K562 (cell line): ENCODE measurements around the gene C2. TPM values are rescaled to one million over a fixed set of nuclear protein-coding genes. Genes with fewer than 3 reads are reported as not detected.
A peak's percentile ranks its signal among the peaks of the same experiment; 100 is the strongest.

Source experiments
- ATAC-seq: fragments of 200-7000 bp; cut with Tn5 transposase; 3 replicates; pipeline ENCODE4 v1.9.1; 2020; ENCODE audit warnings: moderate library complexity
- BruUV-seq: library from RNA; stranded (reverse); fragments of 400-500 nt; replicated peaks from 2 replicates; lab custom pipeline; 2021; lab: Mats Ljungman, UMichigan
- CTCF ChIA-PET: fragments of 300-600 bp; formaldehyde crosslinking; extraction: SDS; loops from one replicate; lab custom pipeline; 2021; ENCODE audit warnings: low intra/inter-chr PET ratio; lab: Yijun Ruan, JAX
- POLR2A ChIA-PET: fragments of 300-600, 350-650 bp; sonication (Branson Sonifier 250); formaldehyde crosslinking; extraction: SDS; loops from one replicate; lab custom pipeline; 2021; ENCODE audit warnings: antibody characterized with exemption, inconsistent platforms; lab: Yijun Ruan, JAX
- DNase-seq, 4 experiments: peaks; one replicate each; pipeline versions ENCODE4 v3.0.0 to v3.0.0-alpha.2; 2011 to 2018; ENCODE audit warnings: low spot score in 3 of 4, mixed read lengths in 3 of 4; ENCODE audit errors: extremely low read depth in 1 of 4
- FAIRE-seq: peaks from 2 replicates; lab custom pipeline; 2011; peaks lifted over from hg19 to GRCh38; lab: Jason Lieb, UNC
- H2AFZ ChIP-seq: 2 replicates; pipeline ENCODE4 v1.6.0; 2011; ENCODE audit warnings: low read depth, low read length, control low read depth, inconsistent platforms
- H3K27ac ChIP-seq: fragments of 200-600 bp; 3 replicates; pipeline ENCODE4 v1.8.0; 2011; ENCODE audit warnings: low read depth, mild to moderate bottlenecking, control low read depth, inconsistent platforms, low read length, moderate library complexity, mixed read lengths; ENCODE audit errors: extremely low read depth
- H3K27me3 ChIP-seq, 2 experiments: fragments of 300-600 bp in 1 of 2; 2 replicates in 1 of 2; 3 replicates in 1 of 2; pipeline versions ENCODE4 v1.6.0 to v1.8.0; 2011; ENCODE audit warnings: inconsistent platforms in 2 of 2, low read length in 2 of 2, mild to moderate bottlenecking in 1 of 2, mixed read lengths in 1 of 2, moderate library complexity in 1 of 2; ENCODE audit not compliant: control insufficient read depth in 2 of 2, insufficient read depth in 2 of 2
- H3K36me3 ChIP-seq: fragments of 300-600 bp; 3 replicates; pipeline ENCODE4 v1.8.0; 2011; ENCODE audit warnings: mild to moderate bottlenecking, low read length, inconsistent platforms; ENCODE audit not compliant: control insufficient read depth, insufficient read depth
- H3K4me1 ChIP-seq, 2 experiments: fragments of 200-600 bp in 1 of 2; replicated peaks in 1 of 2; 2 replicates in 1 of 2; 3 replicates in 1 of 2; pipeline versions ENCODE4 v1.5.1 to v1.8.0; 2011; ENCODE audit warnings: inconsistent platforms in 2 of 2, low read length in 2 of 2, mild to moderate bottlenecking in 1 of 2, mixed read lengths in 1 of 2, moderate library complexity in 1 of 2; ENCODE audit not compliant: control insufficient read depth in 2 of 2, insufficient read depth in 2 of 2
- H3K4me2 ChIP-seq: 2 replicates; pipeline ENCODE4 v1.6.1; 2011; ENCODE audit warnings: low read length, control low read depth, inconsistent platforms, mixed read lengths; ENCODE audit not compliant: insufficient read depth
- H3K4me3 ChIP-seq: fragments of 200-600 bp; sonication (generic), shearing (Covaris generic); 2 replicates; pipeline ENCODE4 v1.5.1; 2016; ENCODE audit warnings: control low read depth, inconsistent platforms
- H3K79me2 ChIP-seq: fragments of 200-600 bp; 3 replicates; pipeline ENCODE4 v1.8.0; 2011; ENCODE audit warnings: low read length, inconsistent platforms; ENCODE audit not compliant: control insufficient read depth, insufficient read depth
- H3K9ac ChIP-seq, 2 experiments: 2 replicates each; pipeline versions ENCODE4 v1.6.0 to v1.6.1; 2011; ENCODE audit warnings: low read depth in 2 of 2, low read length in 2 of 2, control low read depth in 1 of 2, inconsistent platforms in 1 of 2, mild to moderate bottlenecking in 1 of 2, mixed read lengths in 1 of 2; ENCODE audit not compliant: insufficient read depth in 1 of 2
- H3K9me1 ChIP-seq: one replicate; pipeline ENCODE4 v1.6.0; 2011; ENCODE audit warnings: inconsistent platforms, mild to moderate bottlenecking, low read length, moderate library complexity; ENCODE audit not compliant: control insufficient read depth, insufficient read depth
- H3K9me3 ChIP-seq: replicated peaks from 2 replicates; pipeline ENCODE4 v1.5.1; 2011; ENCODE audit warnings: low read depth, low read length, inconsistent platforms; ENCODE audit not compliant: control insufficient read depth, insufficient read depth
- H4K20me1 ChIP-seq: replicated peaks from 2 replicates; pipeline ENCODE4 v1.6.1; 2011; ENCODE audit warnings: low read length, inconsistent platforms, mixed read lengths; ENCODE audit not compliant: control insufficient read depth, insufficient read depth
- POLR2B ChIP-seq: fragments of 450-650 bp; IDR thresholded peaks from 2 replicates; pipeline ENCODE4 v1.6.1; 2018; ENCODE audit warnings: low read depth; ENCODE audit not compliant: partially characterized antibody
- RCOR1 ChIP-seq, 2 experiments: IDR thresholded peaks; 2 replicates each; pipeline ENCODE4 v1.6.1; 2012; ENCODE audit warnings: low read depth in 2 of 2, low read length in 2 of 2, borderline replicate concordance in 1 of 2, improper control_type of control experiment in 1 of 2
- SMARCA4 ChIP-seq: fragments of 450-650 bp; IDR thresholded peaks from 2 replicates; pipeline ENCODE4 v1.6.1; 2016
- SREBF1 ChIP-seq: fragments of 150-350 bp; IDR thresholded peaks from 2 replicates; pipeline ENCODE4 v1.6.1; 2014; ENCODE audit warnings: antibody characterized with exemption, low read depth, low read length, borderline replicate concordance
- TFE3 ChIP-seq: fragments of 450-650 bp; formaldehyde crosslinking; IDR thresholded peaks from 2 replicates; pipeline ENCODE4 v1.4.0; 2020; ENCODE audit warnings: mild to moderate bottlenecking, mixed read lengths
- ZFP30 ChIP-seq: fragments of 250-450 bp; sonication (Bioruptor Pico); IDR thresholded peaks from 2 replicates; pipeline ENCODE4 v1.8.0; 2022; ENCODE audit warnings: moderate library complexity, mild to moderate bottlenecking, inconsistent platforms, borderline replicate concordance
- ZKSCAN1 ChIP-seq: fragments of 150-350 bp; IDR thresholded peaks from 2 replicates; pipeline ENCODE4 v1.6.1; 2016; ENCODE audit warnings: low read depth, low read length
- ZNF24 ChIP-seq: fragments of 450-650 bp; IDR thresholded peaks from 2 replicates; pipeline ENCODE4 v1.6.1; 2016
- ZNF324 ChIP-seq: fragments of 250-450 bp; sonication (Bioruptor Pico); IDR thresholded peaks from 2 replicates; pipeline ENCODE4 v1.4.0; 2020; ENCODE audit warnings: mild to moderate bottlenecking
- ZNF76 ChIP-seq: fragments of 250-450 bp; sonication (Bioruptor Pico); IDR thresholded peaks from 2 replicates; pipeline ENCODE4 v1.4.0; 2020; ENCODE audit warnings: mild to moderate bottlenecking, moderate library complexity, borderline replicate concordance
- WGBS: fragments of 100-300 bp; shearing (Covaris generic); methylation state at CpG from one replicate; pipeline ENCODE4 v1.1.6; 2016; ENCODE audit warnings: low coverage, mixed read lengths; ENCODE audit not compliant: insufficient coverage; ENCODE audit errors: missing lambda C conversion rate; 5-methylcytosine and 5-hydroxymethylcytosine counted together
- in situ Hi-C: fragments of 300-500 bp; cut with MboI; formaldehyde crosslinking; loops from 4 replicates; pipeline ENCODE4 v1.15.0; 2018; ENCODE audit warnings: inconsistent platforms, mixed read lengths
- intact Hi-C: fragments of 100-400 bp; cut with micrococcal nuclease; formaldehyde crosslinking; loops from 2 replicates; pipeline ENCODE4 v1.14.2; 2022
- polyA plus RNA-seq, 8 experiments: library from polyadenylated mRNA; depleted of rRNA in 4 of 8; stranded (reverse) in 5 of 8; unstranded in 3 of 8; fragments of >200 nt; fragmentation: Nextera tagmentation in 2 of 8; fragmentation: Illumina TruSeq in 1 of 8; extraction: Ambion mirVana in 2 of 8; extraction: Trizol in 1 of 8; gene quantifications; 2 replicates each; pipeline versions ENCODE4 v1.2.1 to v1.2.3, GENCODE V29; 2011 to 2014; ENCODE audit warnings: inconsistent platforms in 1 of 8, missing spikeins in 1 of 8
- total RNA-seq, 7 experiments: library from RNA; depleted of rRNA in 6 of 7; stranded (reverse); fragments of >200 nt in 6 of 7; fragmentation: Illumina TruSeq in 2 of 7; extraction: Trizol in 2 of 7; gene quantifications; 2 replicates each; pipeline versions ENCODE4 v1.2.1 to v1.2.3, GENCODE V29; 2011 to 2021; ENCODE audit warnings: low replicate concordance in 1 of 7
- TF ChIP-seq, protein P1 (sequence below): fragments of 450-650 bp; IDR thresholded peaks from 2 replicates; pipeline ENCODE4 v1.6.1; 2014; ENCODE audit warnings: low read depth, mild to moderate bottlenecking, moderate library complexity, borderline replicate concordance
- TF ChIP-seq, protein P2 (sequence below): sonication (generic); formaldehyde crosslinking; IDR thresholded peaks from 2 replicates; pipeline ENCODE4 v1.8.0; 2023; ENCODE audit warnings: missing genetic modification reagents, mild to moderate bottlenecking, borderline replicate concordance
- TF ChIP-seq, protein P3 (sequence below): conservative IDR thresholded peaks from 2 replicates; pipeline ENCODE4 v1.6.1; 2011; ENCODE audit warnings: low read depth, mild to moderate bottlenecking, low read length; ENCODE audit not compliant: control insufficient read depth

C2 gene
- total and polyA plus RNA-seq, 9 of the 15 experiments (the other 6 are each of a cell fraction or from before 2014, with no cell fraction given) = 0.05 to 1.1 (median 0.39) TPM; not detected in 1

GRCh38 chr6:31933537-31933936, 6.0 kb downstream of the C2 start:
- no peak for FAIRE-seq
- Histone ChIP-seq H3K36me3 (no peaks in the 10 kb centered on the region), H2AFZ (peak overlapping the region; percentile 17; the same call in 1 of the 2 replicates), H3K4me3 (no peak overlapping the region), H3K9ac (peak overlapping the region in 1 of 2 experiments; percentile 73; a peak in 2 of 4 replicates), H3K9me3 (no peaks in the 10 kb centered on the region), H3K27me3 (peaks cover 8 to 12% of the 10 kb centered on the region in 2 experiments; a peak in 2 of 5 replicates), H3K27ac (no peak overlapping the region), H3K9me1 (no peaks in the 10 kb centered on the region), H3K4me2 (no peak overlapping the region), H3K4me1 (peaks cover 0 to 7% of the 10 kb centered on the region in 2 experiments; a peak in 1 of 5 replicates), H4K20me1 (no peaks in the 10 kb centered on the region), H3K79me2 (no peaks in the 10 kb centered on the region)
- in situ Hi-C loops = no loop called here
- POLR2A ChIA-PET = interaction anchor here (0.6 to 0.7 kb wide), 2 partner anchors 65 to 255 kb away, joined by 3 to 4 read pairs; no protein-coding TSS in a partner anchor
- intact Hi-C loops = no loop called here
- WGBS = 36% methylated on average over 16 of the region's 19 CpGs
- ATAC-seq = peak; percentile 16; the same call in 2 of the 3 replicates
- BruUV-seq = no TSS peak
- CTCF ChIA-PET = no interaction called here
- no peak for DNase-seq
- TF ChIP-seq POLR2B = no peak
- no peak for TF ChIP-seq TFE3 (CRISPR knock-in tag)
- no peak for TF ChIP-seq ZKSCAN1
- TF ChIP-seq, protein P1, sequence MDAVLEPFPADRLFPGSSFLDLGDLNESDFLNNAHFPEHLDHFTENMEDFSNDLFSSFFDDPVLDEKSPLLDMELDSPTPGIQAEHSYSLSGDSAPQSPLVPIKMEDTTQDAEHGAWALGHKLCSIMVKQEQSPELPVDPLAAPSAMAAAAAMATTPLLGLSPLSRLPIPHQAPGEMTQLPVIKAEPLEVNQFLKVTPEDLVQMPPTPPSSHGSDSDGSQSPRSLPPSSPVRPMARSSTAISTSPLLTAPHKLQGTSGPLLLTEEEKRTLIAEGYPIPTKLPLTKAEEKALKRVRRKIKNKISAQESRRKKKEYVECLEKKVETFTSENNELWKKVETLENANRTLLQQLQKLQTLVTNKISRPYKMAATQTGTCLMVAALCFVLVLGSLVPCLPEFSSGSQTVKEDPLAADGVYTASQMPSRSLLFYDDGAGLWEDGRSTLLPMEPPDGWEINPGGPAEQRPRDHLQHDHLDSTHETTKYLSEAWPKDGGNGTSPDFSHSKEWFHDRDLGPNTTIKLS = no peak
- no peak for TF ChIP-seq SMARCA4
- TF ChIP-seq ZNF76 = no peak
- TF ChIP-seq, protein P2, sequence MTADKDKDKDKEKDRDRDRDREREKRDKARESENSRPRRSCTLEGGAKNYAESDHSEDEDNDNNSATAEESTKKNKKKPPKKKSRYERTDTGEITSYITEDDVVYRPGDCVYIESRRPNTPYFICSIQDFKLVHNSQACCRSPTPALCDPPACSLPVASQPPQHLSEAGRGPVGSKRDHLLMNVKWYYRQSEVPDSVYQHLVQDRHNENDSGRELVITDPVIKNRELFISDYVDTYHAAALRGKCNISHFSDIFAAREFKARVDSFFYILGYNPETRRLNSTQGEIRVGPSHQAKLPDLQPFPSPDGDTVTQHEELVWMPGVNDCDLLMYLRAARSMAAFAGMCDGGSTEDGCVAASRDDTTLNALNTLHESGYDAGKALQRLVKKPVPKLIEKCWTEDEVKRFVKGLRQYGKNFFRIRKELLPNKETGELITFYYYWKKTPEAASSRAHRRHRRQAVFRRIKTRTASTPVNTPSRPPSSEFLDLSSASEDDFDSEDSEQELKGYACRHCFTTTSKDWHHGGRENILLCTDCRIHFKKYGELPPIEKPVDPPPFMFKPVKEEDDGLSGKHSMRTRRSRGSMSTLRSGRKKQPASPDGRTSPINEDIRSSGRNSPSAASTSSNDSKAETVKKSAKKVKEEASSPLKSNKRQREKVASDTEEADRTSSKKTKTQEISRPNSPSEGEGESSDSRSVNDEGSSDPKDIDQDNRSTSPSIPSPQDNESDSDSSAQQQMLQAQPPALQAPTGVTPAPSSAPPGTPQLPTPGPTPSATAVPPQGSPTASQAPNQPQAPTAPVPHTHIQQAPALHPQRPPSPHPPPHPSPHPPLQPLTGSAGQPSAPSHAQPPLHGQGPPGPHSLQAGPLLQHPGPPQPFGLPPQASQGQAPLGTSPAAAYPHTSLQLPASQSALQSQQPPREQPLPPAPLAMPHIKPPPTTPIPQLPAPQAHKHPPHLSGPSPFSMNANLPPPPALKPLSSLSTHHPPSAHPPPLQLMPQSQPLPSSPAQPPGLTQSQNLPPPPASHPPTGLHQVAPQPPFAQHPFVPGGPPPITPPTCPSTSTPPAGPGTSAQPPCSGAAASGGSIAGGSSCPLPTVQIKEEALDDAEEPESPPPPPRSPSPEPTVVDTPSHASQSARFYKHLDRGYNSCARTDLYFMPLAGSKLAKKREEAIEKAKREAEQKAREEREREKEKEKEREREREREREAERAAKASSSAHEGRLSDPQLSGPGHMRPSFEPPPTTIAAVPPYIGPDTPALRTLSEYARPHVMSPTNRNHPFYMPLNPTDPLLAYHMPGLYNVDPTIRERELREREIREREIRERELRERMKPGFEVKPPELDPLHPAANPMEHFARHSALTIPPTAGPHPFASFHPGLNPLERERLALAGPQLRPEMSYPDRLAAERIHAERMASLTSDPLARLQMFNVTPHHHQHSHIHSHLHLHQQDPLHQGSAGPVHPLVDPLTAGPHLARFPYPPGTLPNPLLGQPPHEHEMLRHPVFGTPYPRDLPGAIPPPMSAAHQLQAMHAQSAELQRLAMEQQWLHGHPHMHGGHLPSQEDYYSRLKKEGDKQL = no peak
- TF ChIP-seq ZFP30 (CRISPR knock-in tag) = no peak
- no peak for TF ChIP-seq ZNF324 (CRISPR knock-in tag)
- TF ChIP-seq RCOR1 (IDR thresholded peaks at IDR 0.05; ENCODE audit: borderline replicate concordance in 1 of 2, low read depth in 2 of 2, low read length in 2 of 2) = no peak
- TF ChIP-seq SREBF1 = no peak
- TF ChIP-seq, protein P3, sequence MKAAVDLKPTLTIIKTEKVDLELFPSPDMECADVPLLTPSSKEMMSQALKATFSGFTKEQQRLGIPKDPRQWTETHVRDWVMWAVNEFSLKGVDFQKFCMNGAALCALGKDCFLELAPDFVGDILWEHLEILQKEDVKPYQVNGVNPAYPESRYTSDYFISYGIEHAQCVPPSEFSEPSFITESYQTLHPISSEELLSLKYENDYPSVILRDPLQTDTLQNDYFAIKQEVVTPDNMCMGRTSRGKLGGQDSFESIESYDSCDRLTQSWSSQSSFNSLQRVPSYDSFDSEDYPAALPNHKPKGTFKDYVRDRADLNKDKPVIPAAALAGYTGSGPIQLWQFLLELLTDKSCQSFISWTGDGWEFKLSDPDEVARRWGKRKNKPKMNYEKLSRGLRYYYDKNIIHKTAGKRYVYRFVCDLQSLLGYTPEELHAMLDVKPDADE = no peak
- TF ChIP-seq ZNF24 = no peak
